Fibroblast of peridontal ligament (primary cell): Measurements from ENCODE around the gene RTN4RL1.

ENCODE experiments used
- DNase-seq: peaks from one replicate; pipeline ENCODE4 v3.0.0-alpha.2; 2010; ENCODE audit errors: extremely low read depth

Gene RTN4RL1

DNA sequence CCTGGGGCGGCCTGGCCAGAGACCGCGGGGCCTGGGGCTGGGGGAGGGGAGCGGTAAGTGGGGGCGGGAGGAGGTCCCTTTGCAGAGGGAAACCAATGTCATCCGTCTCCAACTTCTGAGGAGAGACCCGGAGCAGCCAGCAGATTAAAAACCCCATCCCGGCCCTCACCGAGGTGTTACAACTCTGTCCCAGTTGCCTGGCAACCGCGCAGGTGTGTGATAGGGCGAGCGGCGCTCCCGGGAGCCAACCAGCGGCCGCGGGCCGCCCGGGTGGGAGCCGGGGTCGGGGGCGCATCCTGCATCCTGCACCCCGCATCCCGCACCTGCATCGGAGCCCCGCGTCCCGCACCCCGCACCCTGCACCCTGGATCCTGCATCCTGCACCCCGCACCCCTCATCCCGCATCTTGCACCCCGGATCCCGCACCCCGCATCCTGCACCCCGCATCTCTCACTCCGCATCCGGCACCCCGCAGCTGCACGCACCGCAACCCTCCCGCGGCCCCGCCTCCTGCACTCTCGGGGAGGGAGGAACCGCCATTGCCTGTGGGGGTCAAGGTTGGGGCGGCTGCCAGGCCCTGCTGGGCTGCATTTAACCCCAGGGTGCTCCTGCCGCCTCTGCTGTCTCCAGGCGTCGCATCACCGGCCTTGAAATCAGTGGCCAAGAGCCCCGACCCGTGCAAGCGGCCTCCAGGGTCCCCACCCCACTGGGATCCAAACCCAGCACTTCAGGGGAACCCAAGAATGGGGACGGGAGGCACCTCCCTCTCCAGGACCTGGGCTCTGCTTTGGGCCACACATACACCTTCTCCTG lies 47.3 kb downstream of the RTN4RL1 start:
- no peak for DNase-seq

DNA sequence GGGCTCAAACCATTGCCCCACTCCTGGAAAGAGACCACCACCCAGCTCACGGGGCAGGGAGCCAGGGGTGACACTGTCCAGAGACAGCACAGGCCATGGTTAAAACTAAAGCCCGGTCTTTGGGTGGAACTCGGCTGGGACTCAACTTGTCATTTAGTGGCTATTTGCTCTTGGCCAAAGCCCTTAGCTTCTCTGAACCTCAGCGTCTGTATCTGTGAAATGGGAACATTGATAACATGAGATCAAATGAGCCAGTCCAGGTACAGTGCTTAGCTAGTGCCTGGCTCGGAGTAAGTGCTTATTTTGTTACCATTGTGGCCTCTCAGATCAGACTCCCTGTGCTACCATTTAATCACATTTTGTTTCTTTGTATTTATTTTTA lies 48.5 kb downstream of the RTN4RL1 start:
- DNase-seq = no peak

DNA sequence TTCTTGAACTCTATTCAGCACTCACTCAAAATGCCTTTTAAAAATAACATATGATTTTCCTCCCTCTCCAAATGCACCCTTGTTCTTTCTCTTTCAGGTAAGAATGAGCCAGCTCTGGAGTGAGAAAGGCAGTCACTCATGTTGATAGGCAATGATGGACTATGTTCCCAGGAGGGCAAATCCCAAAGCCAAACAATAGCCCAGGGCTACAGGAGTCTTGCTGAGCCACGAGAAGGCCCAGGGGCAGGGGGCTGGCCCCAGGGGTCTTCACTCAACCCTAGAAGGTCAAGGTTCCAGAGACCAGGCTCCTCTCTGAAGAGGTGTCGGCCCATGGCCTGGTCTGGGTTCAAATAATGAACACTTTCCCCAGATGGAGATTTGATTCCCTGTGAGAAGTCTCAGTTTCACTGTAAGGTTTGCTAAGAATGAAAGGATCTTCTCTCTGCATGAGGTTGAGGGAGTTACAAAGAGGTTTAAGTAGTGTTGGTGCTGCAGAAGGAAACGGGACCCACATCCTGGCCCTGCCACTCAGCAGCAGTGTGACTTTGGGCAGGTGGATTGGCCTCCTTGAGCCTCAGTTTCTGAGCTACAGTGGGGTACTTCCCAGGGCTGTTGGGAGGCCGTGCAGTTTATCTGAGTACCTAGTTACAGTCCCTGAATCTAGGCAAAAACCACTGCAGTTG lies 49.0 kb downstream of the RTN4RL1 start:
- DNase-seq = no peak

DNA sequence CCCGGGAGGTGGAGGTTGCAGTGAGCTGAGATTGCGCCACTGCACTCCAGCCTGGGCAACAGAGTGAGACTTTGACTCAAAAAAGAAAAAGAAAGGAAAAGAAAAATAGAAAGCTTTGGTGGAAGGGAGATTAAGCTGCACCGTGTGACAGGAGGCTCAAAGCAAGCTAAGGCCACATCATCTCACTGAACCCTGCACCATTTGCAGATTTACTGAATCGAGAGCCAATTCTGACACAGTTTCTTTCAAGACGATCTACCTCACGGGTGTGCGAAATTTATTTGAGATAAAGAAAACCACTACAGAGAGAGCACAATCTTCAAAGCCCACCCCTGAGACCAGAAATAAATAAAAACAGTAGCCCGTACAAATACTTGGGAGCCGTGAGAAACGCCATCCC lies 49.6 kb downstream of the RTN4RL1 start:
- DNase-seq = no peak

DNA sequence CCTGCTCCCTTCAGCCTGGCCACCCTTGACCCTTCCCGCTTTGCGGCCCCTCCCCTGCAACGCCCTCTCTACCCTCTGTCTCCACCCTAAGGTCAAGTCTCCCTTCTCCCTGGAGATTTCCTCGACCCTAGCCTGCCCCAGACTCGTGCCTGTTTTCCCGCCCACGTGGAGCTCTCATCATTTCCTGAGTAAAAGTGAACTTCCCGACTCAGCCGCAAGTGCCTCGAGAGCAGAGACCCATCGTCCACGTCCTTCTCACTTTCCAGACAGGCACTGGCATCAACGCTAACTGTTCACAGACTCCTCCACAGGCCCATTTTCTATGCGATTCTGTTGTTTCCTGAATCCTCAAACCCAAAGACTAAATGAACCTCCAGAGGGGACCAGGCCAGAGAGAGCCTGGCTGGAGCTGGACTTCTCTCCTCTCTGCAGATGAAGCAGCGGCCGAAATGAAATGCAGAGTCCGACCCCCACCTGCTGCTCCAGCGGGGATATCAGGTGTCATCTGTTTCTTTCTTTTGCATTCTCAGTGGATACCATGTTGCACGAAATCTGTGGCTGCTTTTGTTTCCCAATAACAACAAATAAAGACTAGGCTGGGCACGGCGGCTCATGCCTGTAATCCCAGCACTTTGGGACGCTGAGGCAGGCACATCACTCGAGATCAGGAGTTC lies 52.5 kb downstream of the RTN4RL1 start:
- no peak for DNase-seq

DNA sequence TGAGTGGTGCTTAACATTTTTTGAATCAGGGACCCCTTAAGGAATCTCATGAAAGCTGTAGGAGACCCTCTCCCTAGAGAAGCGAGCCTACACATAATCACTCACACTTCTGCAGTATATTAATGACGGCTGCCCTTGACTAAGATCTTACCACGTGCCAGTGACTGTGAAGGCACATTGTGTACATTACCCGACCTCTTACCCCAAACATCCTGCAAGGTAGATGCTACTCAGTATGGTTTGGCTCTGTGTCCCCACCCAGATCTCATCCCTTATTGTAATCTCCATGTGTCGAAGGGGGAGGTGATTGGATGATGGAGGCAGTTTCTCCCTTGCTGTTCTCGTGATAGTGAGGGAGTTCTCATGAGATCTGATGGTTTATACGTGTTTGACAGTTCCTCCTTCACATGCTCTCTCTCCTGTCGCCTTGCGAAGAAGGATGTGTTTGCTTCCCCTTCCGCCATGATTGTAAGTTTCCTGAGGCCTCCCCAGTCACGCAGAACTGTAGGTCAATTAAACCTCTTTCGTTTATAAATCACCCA lies 54.2 kb downstream of the RTN4RL1 start:
- no peak for DNase-seq

DNA sequence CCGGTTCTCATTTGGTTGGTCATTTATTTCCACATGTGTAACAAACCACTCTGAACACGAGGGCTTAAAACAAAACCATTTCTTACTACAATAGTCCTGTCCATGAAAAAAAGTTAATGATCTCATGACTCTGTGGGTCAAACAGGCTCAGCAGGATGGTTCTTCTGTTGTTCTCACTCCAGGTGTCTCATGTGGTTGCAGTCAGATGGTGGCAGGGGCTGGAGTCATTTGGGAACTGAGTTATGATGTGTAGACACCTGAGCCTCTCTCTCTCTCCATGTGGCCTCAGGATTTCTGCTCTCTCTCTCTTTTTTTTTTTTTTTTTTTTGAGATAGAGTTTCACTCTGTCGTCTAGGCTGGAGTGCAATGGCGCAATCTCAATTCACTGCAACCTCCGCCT lies 55.4 kb downstream of the RTN4RL1 start:
- no peak for DNase-seq

DNA sequence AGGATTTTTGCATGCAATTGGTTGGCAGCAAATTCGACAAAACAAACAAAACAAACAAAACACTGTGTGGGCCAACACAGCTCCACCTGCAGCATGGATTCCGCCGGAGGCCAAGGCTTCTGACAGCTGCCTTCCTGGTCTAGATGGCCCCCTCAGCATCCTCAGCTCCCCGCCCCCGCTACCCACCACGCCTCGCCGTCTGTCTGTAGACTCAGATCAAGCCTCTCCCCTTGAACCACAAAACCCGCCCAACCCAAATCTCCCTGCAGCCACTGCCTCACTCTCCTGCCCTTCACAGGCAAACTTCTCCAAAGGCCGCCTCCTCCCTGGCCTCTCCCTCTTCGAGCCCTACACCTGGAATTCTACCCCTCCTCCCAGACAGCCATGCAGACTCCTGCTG lies 57.9 kb downstream of the RTN4RL1 start:
- no peak for DNase-seq

DNA sequence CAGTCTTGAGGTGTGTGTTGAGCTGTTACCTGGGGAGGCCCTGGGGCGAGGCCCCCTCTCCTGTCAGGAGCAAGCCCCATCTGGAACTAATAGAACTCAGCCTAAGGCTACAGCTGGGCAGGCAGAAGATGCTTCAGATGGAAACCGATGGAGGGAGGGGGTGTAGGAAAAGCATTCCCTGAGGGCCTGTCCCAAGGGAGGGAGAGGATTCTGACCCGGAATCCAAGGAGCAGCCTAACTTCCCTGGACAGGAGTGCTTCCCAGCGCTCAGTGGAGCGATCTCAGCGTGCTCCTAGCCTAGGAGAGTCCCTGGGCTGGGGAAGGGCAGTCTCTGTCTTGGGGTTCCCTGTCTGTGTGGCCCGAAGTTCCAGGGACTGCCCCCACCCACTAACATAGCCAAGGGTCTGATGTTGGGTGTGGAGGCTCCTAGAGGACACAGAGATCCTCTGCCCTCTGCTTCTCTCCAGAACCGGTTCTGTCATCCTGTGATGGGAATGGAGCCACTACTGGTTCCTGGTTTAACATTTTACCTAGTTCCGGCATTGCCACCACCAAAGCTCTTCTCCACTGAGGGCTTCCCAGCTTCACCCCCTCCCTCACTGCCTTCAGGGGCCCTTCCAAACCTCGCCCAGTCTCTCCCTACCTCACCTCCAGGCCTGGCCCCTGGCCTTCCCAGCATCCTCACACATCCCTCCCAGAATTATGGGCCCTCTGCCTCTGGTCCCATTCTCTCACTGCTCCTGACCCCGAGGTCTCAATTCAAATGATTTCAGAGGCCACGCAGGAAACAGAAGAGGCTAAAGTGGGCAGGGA lies 58.7 kb downstream of the RTN4RL1 start:
- DNase-seq = no peak

DNA sequence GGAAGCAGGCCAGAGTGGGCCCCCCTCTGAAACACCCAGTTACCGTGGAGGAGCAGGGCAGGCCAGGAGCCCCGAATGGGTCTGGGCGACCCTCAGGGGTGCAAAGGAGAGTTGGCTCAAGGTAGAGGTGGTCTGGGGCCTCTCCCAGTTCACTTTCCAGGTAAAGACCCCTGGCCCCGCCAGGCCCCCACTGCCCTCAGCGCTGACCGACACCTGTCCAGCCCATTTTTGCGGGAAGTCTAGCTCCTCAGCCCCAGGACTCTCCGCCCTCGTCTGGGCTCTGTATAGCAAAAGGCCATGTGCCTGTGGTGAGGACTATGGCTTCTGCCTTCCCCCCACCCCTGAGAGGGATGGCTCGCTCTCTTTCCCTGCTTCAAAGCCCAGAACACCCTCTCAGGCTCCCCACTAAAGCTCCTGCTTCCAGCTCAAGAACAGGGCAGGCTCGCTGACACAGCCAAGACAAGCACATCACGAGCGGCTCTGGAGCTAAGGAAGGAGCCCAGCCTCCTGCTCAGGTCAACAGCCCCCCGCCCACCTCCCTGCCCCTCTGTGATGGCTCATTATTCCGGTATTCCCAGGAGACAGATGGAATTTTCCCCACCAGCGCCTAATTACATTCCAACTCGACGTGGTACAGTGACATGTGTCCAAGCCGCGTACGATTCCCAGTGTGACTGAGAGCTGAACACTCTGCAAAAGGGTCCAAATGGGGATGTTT lies 59.4 kb downstream of the RTN4RL1 start:
- DNase-seq = no peak

DNA sequence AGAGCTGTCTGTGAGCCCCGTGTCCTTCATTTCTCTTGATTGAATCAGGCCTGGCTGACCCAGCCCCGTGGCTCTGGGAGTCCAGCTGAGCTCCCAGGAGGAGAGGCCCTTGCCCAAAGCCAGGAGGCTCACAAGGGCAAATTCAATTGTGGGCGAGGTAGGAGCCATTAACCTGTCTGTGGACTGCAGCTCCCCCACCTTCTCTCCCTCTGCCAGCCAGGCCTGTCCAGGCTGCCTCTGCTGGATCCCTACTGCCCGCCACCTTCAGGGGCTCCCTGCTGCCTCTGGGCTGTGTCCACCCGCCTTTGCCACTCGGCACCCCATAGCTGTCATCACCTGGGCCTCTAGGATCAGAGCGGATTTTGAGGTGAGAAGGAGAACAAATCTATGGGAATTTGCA lies 61.9 kb downstream of the RTN4RL1 start:
- no peak for DNase-seq

DNA sequence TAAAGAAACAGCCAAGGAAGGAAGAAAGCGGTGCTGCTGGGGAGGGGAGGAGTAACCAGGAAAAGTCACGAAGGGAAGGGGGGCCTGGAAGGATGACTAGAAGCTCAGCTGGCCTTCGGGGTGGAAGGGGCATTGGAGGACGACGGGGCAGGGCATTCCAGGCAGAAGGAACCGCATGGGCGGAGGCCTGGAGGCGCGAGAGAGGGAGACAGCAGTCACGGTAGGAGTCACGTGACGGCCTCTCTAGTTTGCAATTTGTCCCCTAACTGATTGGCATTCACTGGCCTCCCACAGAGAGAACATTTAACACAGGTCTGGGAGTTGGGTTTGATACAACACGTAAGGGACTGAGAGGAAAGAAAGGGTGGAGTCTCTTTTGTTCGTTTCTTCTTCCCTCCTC lies 63.9 kb downstream of the RTN4RL1 start:
- no peak for DNase-seq

DNA sequence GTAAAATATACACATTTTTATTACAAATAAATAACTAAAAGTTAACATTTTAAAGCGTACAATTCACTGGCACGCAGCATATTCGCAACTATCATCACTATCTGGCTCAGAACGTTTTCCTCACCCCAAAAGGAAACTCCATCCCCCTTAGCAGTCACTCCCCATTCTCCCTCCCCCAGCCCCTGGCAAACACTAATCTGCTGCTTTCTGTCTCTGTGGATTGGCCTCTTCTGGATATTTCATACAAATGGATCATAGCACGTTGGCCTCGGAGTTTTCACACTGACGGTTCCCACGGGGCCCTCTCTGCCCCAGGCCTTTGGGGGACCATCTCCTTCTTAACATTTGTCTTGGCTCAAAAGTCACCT lies 64.6 kb downstream of the RTN4RL1 start:
- no peak for DNase-seq

DNA sequence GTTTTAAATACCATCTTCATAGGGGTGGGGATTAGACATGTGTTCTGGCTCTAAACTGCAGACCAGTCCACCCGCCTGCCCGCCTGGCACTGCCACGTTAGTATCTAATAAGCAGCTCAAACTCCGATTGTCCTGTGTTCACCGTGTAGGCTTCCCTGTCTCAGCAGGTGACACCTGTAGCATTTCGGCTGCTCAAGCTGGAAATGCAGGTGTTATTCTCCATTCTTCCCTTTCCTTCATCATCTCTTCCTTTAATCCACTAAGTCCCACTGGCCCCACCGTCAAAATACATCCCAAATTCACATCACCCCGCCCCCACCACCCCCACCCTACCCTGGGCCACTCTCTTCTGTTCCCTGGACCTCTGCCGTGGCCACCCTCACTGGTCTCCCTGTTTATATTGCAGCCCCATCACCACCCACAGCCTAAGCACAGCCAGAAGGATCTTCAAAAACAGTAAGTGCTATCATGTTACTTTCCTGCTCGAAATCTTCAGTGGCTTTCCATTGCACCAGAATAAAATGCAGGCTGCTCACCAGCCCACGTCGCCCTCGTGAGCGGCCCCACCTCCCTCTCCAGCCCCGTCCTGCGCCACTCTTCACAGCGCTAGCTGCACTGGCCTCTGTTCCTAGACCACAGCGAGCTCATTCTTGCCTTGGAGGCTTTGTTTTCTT lies 65.1 kb downstream of the RTN4RL1 start:
- DNase-seq = peak; percentile 54

DNA sequence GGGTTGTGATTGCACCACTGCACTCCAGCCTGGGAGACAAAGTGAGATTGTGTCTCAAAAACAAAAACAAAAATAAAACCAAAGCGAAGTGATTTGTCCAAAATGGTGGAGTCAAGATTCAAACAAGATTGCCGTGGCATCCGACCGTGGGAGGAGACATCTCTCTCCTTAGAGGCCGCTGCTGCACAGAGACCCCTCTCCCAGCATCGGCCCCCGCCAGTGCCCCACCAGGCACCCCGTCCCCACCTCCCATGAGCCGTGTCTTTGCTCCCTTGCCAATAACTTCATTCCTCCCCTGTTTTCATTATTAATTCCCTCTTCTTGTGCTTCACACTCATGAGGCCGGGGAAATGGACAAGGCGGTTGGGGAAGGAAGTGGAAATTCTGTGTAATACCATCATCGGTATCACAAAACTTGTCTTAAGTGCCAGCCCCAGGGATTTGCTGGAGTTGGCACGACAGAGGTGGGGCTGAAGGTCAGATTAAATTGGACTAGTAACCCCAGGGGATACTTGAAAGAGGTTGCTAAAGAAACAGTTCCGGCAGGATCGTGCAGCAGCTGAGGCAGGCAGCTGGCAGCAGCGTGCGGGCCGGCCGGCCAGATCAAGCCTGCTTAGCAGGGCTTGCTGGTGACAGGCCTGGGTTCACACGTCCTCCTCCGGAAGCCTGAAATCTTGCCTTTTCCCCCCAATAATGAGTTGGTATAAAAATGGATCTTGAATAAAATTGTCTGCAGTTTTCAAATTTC lies 66.8 kb downstream of the RTN4RL1 start:
- no peak for DNase-seq

DNA sequence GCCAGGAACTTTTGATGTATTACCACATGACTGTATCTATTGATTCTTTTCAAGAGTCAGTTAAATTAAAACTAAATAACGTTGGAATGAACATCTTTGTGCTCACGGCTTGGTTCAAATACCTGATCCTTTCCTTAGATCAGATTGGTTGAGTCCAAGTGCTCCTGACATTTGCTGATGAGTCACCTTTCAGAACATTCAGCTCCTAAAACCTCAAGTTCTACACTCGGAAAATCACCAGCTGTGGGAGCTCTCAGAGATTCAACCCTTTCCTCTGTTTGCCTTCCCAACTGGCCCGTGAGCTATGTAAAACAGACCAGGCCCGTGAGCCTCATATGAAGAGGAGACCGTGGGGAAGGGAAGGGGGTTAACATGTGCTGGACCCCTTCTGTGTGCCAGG lies 68.1 kb downstream of the RTN4RL1 start:
- peak; percentile 14 for DNase-seq

DNA sequence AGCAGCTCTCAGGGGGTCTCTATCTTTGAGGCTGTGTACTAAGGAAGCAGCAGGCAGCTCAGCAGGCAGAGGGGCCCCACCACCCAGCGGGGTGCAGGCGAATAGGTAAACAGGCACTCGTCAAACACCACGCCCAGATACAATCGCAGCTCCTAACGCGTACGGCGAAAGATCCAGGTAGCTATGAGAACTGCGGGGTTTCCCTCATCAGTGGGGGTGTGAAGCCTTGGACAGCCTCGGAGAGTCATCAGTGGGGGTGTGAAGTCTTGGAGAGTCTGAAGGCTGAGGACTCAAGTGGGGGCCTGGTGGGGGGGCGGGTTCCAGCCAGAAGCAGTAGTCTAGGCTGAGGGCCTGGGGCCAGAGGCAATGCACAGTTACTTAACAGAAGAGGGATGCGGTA lies 69.0 kb downstream of the RTN4RL1 start:
- no peak for DNase-seq

DNA sequence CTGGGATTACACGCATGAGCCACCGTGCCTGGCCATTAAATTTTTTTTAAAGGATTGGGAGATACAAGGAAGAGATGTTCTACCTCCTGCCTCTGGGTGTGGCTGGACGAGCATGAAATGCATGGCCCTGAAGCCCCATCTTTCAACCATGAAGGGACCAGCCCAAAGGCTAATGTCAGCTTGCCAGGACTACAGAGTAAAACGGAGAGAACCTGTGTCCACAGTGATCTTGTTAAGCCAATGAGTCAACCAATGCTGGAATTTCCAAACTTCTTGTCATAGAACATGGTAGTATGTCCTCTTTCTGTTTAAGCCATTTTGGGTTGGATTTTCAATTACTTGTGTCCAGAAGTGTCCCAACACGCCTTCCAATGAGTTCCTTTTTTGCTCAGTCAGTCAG lies 71.3 kb downstream of the RTN4RL1 start:
- DNase-seq = peak; percentile 5

DNA sequence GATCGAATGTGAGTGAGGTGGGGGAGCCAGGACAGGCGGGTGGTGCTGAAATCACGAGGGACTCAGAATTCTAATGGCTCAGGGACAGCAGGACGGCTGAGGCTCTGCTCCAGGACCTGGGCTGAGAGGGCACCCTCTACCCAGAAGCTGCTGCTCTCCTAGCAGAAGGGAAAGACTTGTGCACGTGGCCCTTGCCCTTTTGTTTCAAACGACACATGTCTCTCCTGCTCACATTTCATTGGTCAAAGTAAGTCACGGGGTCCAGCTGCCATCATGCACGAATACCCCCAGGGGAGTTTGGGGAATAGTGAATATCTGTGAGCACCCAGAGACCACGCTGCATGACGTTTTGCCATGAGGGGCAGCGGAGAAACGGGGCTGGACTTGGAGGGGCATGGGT lies 73.2 kb downstream of the RTN4RL1 start:
- DNase-seq = no peak

DNA sequence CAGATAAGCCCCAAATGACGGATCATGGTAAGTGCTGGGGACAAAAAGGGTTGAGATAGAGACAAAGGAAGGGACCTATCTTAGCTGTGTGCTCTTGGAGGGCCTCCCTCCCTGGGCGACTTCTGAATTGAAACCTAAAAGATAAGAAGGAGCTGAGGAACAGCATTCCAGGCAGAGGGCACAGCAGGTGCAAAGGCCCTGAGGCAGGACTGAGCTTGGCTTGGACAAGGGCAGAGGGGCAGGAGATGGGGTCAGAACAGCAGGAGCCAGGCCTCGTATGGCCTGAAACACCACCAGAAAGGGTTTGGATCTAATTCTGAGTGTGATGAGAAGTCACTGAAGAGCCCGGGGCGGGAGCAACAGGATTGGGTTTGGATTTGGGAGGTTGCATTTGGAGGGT lies 75.4 kb downstream of the RTN4RL1 start:
- no peak for DNase-seq
